B cell (primary cell): ENCODE measurements around the gene ELK4. TPM values are rescaled to one million over a fixed set of nuclear protein-coding genes. Genes with fewer than 3 reads are reported as not detected.

Experiments used
- ATAC-seq: fragments of 200-7000 bp; cut with Tn5 transposase; one replicate; pipeline ENCODE4 v1.10.0; 2021; ENCODE audit warnings: low read depth, mild to moderate bottlenecking, moderate number of reproducible peaks, moderate library complexity
- CTCF ChIA-PET: fragments of 350-600 bp; sonication (Branson Sonifier 250); formaldehyde crosslinking; loops from one replicate; lab custom pipeline; 2021; ENCODE audit warnings: antibody characterized with exemption, inconsistent platforms; lab: Charles Lee
- POLR2A ChIA-PET: fragments of 350-600 bp; sonication (Branson Sonifier 250); formaldehyde crosslinking; loops from one replicate; lab custom pipeline; 2021; ENCODE audit warnings: antibody characterized with exemption; lab: Charles Lee
- DNase-seq: peaks from one replicate; pipeline ENCODE4 v3.0.0; 2013
- H2AFZ ChIP-seq: 2 replicates; pipeline ENCODE4 v1.6.1; 2012; ENCODE audit warnings: mild to moderate bottlenecking, low read depth, low read length; ENCODE audit not compliant: insufficient read depth, poor library complexity, severe bottlenecking
- H3K27ac ChIP-seq, 2 donors: 1 replicate in 1 of 2; 2 replicates in 1 of 2; pipeline ENCODE4 v1.5.1; 2012 to 2013; ENCODE audit warnings: low read length in 2 of 2, mild to moderate bottlenecking in 2 of 2, moderate library complexity in 1 of 2
- H3K27me3 ChIP-seq, 4 experiments: fragments of 200-600 bp in 1 of 4; sonication (generic) in 1 of 4; replicated peaks in 1 of 4; 1 replicate in 2 of 4; 2 replicates in 2 of 4; pipeline versions ENCODE4 v1.6.1 to v1.7.0; 2013 to 2016; ENCODE audit warnings: low read length in 3 of 4, mild to moderate bottlenecking in 2 of 4, mixed read lengths in 1 of 4, moderate library complexity in 1 of 4; ENCODE audit not compliant: insufficient read depth in 4 of 4, control insufficient read depth in 3 of 4; ENCODE audit errors: control extremely low read depth in 1 of 4
- H3K36me3 ChIP-seq, 2 experiments: replicated peaks in 1 of 2; 1 replicate in 1 of 2; 2 replicates in 1 of 2; pipeline versions ENCODE4 v1.6.1 to v1.7.1; 2013; ENCODE audit warnings: low read length in 1 of 2; ENCODE audit not compliant: insufficient read depth in 2 of 2, control insufficient read depth in 1 of 2; ENCODE audit errors: control extremely low read depth in 1 of 2, extremely low read depth in 1 of 2
- H3K4me1 ChIP-seq, 2 donors: fragments of 200-600 bp in 1 of 2; sonication (generic) in 1 of 2; 1 replicate in 1 of 2; 2 replicates in 1 of 2; pipeline versions ENCODE4 v1.5.1 to v1.6.1; 2013 to 2017; ENCODE audit warnings: low read length in 2 of 2; ENCODE audit not compliant: control insufficient read depth in 2 of 2, insufficient read depth in 2 of 2
- H3K4me2 ChIP-seq: replicated peaks from 2 replicates; pipeline ENCODE3; 2012; ENCODE audit warnings: mild to moderate bottlenecking, low read depth, low read length; ENCODE audit not compliant: poor library complexity, severe bottlenecking
- H3K4me3 ChIP-seq, 5 experiments: fragments of 200-600 bp in 1 of 5; sonication (generic) in 1 of 5; 1 replicate in 3 of 5; 2 replicates in 2 of 5; pipeline versions ENCODE4 v1.5.1 to v1.7.0; 2011 to 2016; ENCODE audit warnings: low read length in 4 of 5, mild to moderate bottlenecking in 4 of 5, low read depth in 2 of 5, control low read depth in 1 of 5, moderate library complexity in 1 of 5; ENCODE audit not compliant: insufficient read depth in 1 of 5; ENCODE audit errors: control extremely low read depth in 1 of 5, extremely low read depth in 1 of 5
- H3K79me2 ChIP-seq: fragments of 200-600 bp; sonication (generic); one replicate; pipeline ENCODE4 v1.6.0; 2016; ENCODE audit warnings: low read length; ENCODE audit not compliant: control insufficient read depth, insufficient read depth
- H3K9ac ChIP-seq: fragments of 200-600 bp; sonication (generic); 2 replicates; pipeline ENCODE4 v1.6.1; 2017; ENCODE audit warnings: mild to moderate bottlenecking, low read length, moderate library complexity
- H3K9me3 ChIP-seq, 3 donors: one replicate each; pipeline versions ENCODE4 v1.6.1 to v1.7.1; 2013; ENCODE audit warnings: low read length in 2 of 3; ENCODE audit not compliant: control insufficient read depth in 2 of 3, insufficient read depth in 1 of 3; ENCODE audit errors: control extremely low read depth in 1 of 3
- H4K20me1 ChIP-seq: 2 replicates; pipeline ENCODE4 v1.6.0; 2012; ENCODE audit warnings: mild to moderate bottlenecking, low read length; ENCODE audit not compliant: insufficient read depth, control insufficient read depth, poor library complexity, severe bottlenecking
- H3K27ac Mint-ChIP-seq: one replicate; pipeline ENCODE4 v1.8.0; 2021; ENCODE audit warnings: mixed read lengths
- H3K27me3 Mint-ChIP-seq: one replicate; pipeline ENCODE4 v1.8.0; 2021; ENCODE audit warnings: mixed read lengths
- H3K4me1 Mint-ChIP-seq: one replicate; pipeline ENCODE4 v1.8.0; 2021; ENCODE audit warnings: mixed read lengths
- H3K4me3 Mint-ChIP-seq: one replicate; pipeline ENCODE4 v1.8.0; 2021; ENCODE audit warnings: mixed read lengths
- H3K9me3 Mint-ChIP-seq: one replicate; pipeline ENCODE4 v1.8.0; 2022; ENCODE audit warnings: mixed read lengths; ENCODE audit not compliant: insufficient read depth
- CTCF ChIP-seq: fragments of 200-600 bp; IDR thresholded peaks from one replicate; pipeline ENCODE4 v1.8.0; 2022; ENCODE audit warnings: antibody characterized with exemption, mild to moderate bottlenecking
- EZH2 ChIP-seq: IDR thresholded peaks from 2 replicates; pipeline ENCODE4 v1.6.1; 2012; ENCODE audit warnings: borderline replicate concordance, low read depth, mild to moderate bottlenecking, moderate library complexity, low read length; ENCODE audit not compliant: insufficient read depth, poor library complexity, severe bottlenecking
- WGBS: methylation state at CpG from one replicate; pipeline ENCODE4 v1.1.5; 2013; ENCODE audit warnings: missing lambda C conversion rate; ENCODE audit not compliant: insufficient coverage; 5-methylcytosine and 5-hydroxymethylcytosine counted together
- intact Hi-C: fragments of 100-400 bp; cut with micrococcal nuclease; formaldehyde crosslinking; loops from one replicate; pipeline ENCODE4 v1.10.0; 2022
- polyA plus RNA-seq: library from polyadenylated mRNA; depleted of rRNA; stranded (reverse); fragments of >200 nt; gene quantifications from 2 replicates; pipeline ENCODE4 v1.2.3, GENCODE V29; 2012
- total RNA-seq, 2 donors: library from RNA; stranded (reverse); fragments of 120-200 nt in 1 of 2; gene quantifications; 1 replicate in 1 of 2; 2 replicates in 1 of 2; pipeline versions ENCODE4 v1.2.3 to v1.2.4, GENCODE V29; 2013 to 2022

The ELK4 gene
- total and polyA plus RNA-seq, 2 donors (not counting 1 experiment from before 2014, with no cell fraction given): 11.0 to 151 TPM

GRCh38 chr1:205637854-205638468 lies 6.2 kb upstream of the ELK4 start:
- Mint-ChIP-seq H3K27ac (no peak overlapping the region), H3K9me3 (no peaks in the 10 kb centered on the region), H3K4me1 (peaks cover under 1% of the 10 kb centered on the region), H3K4me3 (no peak overlapping the region), H3K27me3 (no peaks in the 10 kb centered on the region)
- DNase-seq (no peak), ATAC-seq (no peak)
- Histone ChIP-seq H2AFZ (no peak overlapping the region), H3K79me2 (no peaks in the 10 kb centered on the region), H4K20me1 (no peaks in the 10 kb centered on the region), H3K9me3 (no peaks in the 10 kb centered on the region), H3K4me1 (no peaks in the 10 kb centered on the region), H3K27me3 (no peaks in the 10 kb centered on the region), H3K27ac (no peak overlapping the region), H3K4me2 (no peak overlapping the region), H3K9ac (no peak overlapping the region), H3K4me3 (no peak overlapping the region), H3K36me3 (no peaks in the 10 kb centered on the region)
- TF ChIP-seq CTCF: no peak
- TF ChIP-seq EZH2: no peak
- intact Hi-C loops: loop anchor here (10.0 kb wide), 1 partner anchor 323 kb away; no protein-coding TSS in a partner anchor
- POLR2A ChIA-PET: interaction anchor here (0.6 kb wide), 1 partner anchor 25 kb away, joined by 3 read pairs; no protein-coding TSS in a partner anchor
- WGBS: 97% methylated on average over 8 of the region's 9 CpGs
- CTCF ChIA-PET: interaction anchor here (0.6 to 4.4 kb wide), 2 partner anchors 46 to 284 kb away, joined by 3 to 32 read pairs; no protein-coding TSS in a partner anchor

GRCh38 chr1:205636732-205637131 lies 4.9 kb upstream of the ELK4 start:
- POLR2A ChIA-PET: interaction anchor here (0.6 kb wide), 1 partner anchor 14 kb away, joined by 6 read pairs; no protein-coding TSS in a partner anchor

More at GRCh38 chr1:205636732-205637131, 4.9 kb upstream of the ELK4 start:
- Histone ChIP-seq H3K79me2 (no peaks in the 10 kb centered on the region), H2AFZ (no peak overlapping the region), H3K36me3 (no peaks in the 10 kb centered on the region), H3K27ac (no peak overlapping the region), H3K4me2 (no peak overlapping the region), H3K9me3 (no peaks in the 10 kb centered on the region), H3K4me1 (peaks cover 5 to 8% of the 10 kb centered on the region in 2 donors), H3K9ac (no peak overlapping the region), H3K4me3 (no peak overlapping the region), H3K27me3 (no peaks in the 10 kb centered on the region), H4K20me1 (no peaks in the 10 kb centered on the region)
- ATAC-seq: no peak
- DNase-seq: no peak
- intact Hi-C loops: loop anchor here (10.0 kb wide), 1 partner anchor 322 kb away; no protein-coding TSS in a partner anchor
- WGBS: 100% methylated on average over 2 of the region's 4 CpGs
- H3K9me3 Mint-ChIP-seq: no peaks in the 10 kb centered on the region
- CTCF ChIA-PET: interaction anchor here (1.2 to 4.4 kb wide), 4 partner anchors 20 to 283 kb away, joined by 4 to 32 read pairs (median 8); no protein-coding TSS in a partner anchor
- H3K27ac Mint-ChIP-seq: no peak overlapping the region
- TF ChIP-seq EZH2: no peak
- TF ChIP-seq CTCF: no peak
- peaks cover 9% of the 10 kb centered on the region for H3K4me1 Mint-ChIP-seq
- H3K4me3 Mint-ChIP-seq: no peak overlapping the region
- no peaks in the 10 kb centered on the region for H3K27me3 Mint-ChIP-seq
